Activated T-helper 1 cell treated with Interleukin-2 at 50 U/mL for 16 hours (primary cell): ENCODE measurements around the gene SLAMF1.

Source experiments
- DNase-seq: peaks from one replicate; pipeline ENCODE4 v3.0.0-alpha.2; 2020; ENCODE audit warnings: low read depth

SLAMF1 gene

GRCh38 chr1:160623227-160623633, 23.6 kb downstream of the SLAMF1 start:
- no peak for DNase-seq

GRCh38 chr1:160622501-160623226, 24.2 kb downstream of the SLAMF1 start:
- DNase-seq, result no peak

- DNase-seq, result no peak
These were observed 25.0 kb downstream of the SLAMF1 start for GRCh38 chr1:160621633-160622413.

GRCh38 chr1:160620942-160621632, 25.8 kb downstream of the SLAMF1 start:
- DNase-seq, result no peak

GRCh38 chr1:160619742-160620277, 27.0 kb downstream of the SLAMF1 start:
- DNase-seq, result no peak

- no peak for DNase-seq
These were observed 28.0 kb downstream of the SLAMF1 start for GRCh38 chr1:160618763-160619274.

- no peak for DNase-seq
These were observed 28.5 kb downstream of the SLAMF1 start for GRCh38 chr1:160618327-160618726.

- DNase-seq, result no peak
These were observed 31.2 kb downstream of the SLAMF1 start for GRCh38 chr1:160615660-160616059.

GRCh38 chr1:160614410-160614809, 32.4 kb downstream of the SLAMF1 start:
- DNase-seq, result no peak

GRCh38 chr1:160612613-160613218, 34.1 kb downstream of the SLAMF1 start:
- DNase-seq, result no peak

- DNase-seq, result no peak
These were observed 36.1 kb downstream of the SLAMF1 start for GRCh38 chr1:160610569-160611242.

GRCh38 chr1:160608941-160609340, 37.9 kb downstream of the SLAMF1 start:
- no peak for DNase-seq

GRCh38 chr1:160608514-160608913, 38.3 kb downstream of the SLAMF1 start:
- DNase-seq, result no peak

- DNase-seq, result no peak
These were observed 38.8 kb downstream of the SLAMF1 start for GRCh38 chr1:160608057-160608456.

GRCh38 chr1:160607672-160608032, 39.2 kb downstream of the SLAMF1 start:
- no peak for DNase-seq

GRCh38 chr1:160607011-160607671, 39.7 kb downstream of the SLAMF1 start:
- peak; percentile 40 for DNase-seq

GRCh38 chr1:160606611-160607010, 40.2 kb downstream of the SLAMF1 start:
- no peak for DNase-seq

GRCh38 chr1:160605792-160606479, 40.9 kb downstream of the SLAMF1 start:
- DNase-seq, result no peak

GRCh38 chr1:160605205-160605604, 41.6 kb downstream of the SLAMF1 start:
- no peak for DNase-seq

GRCh38 chr1:160597705-160598104, 49.1 kb downstream of the SLAMF1 start:
- no peak for DNase-seq
